Hematopoietic multipotent progenitor cell treated with erythropoietin and hydrocortisone succinate and interleukin-3 and kit ligand, for 4 days (in vitro differentiated cells): ENCODE measurements around the gene ISG15.
"Not testable (repeated sequence)": the region's sequence is repeated elsewhere in the genome, so short reads cannot be mapped to it uniquely, and the experiment has no call there.

Source experiments
- DNase-seq: peaks from one replicate; pipeline ENCODE4 v3.0.0-alpha.2; 2015

Gene ISG15

GRCh38 chr1:995665-996633 lies 17.3 kb upstream of the ISG15 start:
- no peak for DNase-seq

DNA sequence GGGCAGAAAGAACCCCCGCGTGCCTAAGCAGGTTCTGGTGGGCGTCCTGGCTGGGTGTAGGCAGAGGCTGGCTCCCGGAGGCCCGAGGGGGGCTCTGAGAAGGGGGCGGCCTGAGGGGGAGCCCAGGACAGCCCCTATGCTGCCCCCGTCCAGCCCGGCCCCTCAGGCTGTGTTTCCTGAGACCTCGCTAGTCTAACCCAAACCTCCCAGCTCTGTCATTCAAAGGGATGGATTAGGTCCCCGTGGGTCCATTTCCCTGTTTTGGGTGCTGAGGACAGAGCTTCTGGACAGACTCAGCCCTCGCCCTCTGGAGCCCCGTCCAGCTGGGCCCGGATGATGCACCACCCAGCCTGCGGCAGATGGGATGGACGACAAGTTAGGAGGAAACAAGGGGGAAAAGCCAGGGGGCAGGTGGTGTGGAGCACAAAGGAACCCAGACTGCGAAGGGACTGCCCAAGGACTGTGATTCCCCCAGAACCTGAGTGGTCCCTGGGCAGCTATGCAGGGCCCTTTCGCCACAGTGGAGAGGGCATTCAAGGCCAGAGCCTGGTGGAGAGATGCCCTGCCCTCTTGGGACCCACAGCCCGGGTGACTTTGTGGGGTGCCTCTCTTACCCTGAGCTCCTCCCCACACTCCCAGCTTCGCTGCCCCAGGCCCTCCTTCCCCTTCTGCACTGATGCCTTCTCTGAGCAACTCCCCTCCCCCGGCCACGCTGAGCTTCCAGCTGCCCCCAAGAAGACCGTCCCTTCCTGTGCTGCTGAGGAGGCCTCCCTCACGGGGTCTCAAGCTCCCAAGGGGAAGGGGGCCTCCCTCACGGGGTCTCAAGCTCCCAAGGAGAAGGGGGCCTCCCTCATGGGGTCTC lies 16.2 kb upstream of the ISG15 start:
- no peak for DNase-seq

DNA sequence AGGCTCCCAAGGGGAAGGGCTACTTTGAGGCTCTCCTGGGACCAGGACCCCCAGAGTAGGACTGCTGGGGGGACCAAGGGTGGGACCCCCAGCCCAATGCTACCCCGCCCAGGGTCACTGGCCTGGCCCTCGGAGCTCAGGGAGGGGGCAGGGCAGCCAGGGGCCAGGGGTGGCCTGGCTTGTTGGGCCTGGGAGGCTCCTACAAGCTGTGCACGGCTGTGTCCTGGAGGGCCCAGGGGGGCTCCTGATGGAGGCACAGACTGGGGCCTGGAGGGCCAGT lies 15.6 kb upstream of the ISG15 start:
- no peak for DNase-seq

- DNase-seq = no peak
Measured at GRCh38 chr1:997993-998744, 15.1 kb upstream of the ISG15 start.

DNA sequence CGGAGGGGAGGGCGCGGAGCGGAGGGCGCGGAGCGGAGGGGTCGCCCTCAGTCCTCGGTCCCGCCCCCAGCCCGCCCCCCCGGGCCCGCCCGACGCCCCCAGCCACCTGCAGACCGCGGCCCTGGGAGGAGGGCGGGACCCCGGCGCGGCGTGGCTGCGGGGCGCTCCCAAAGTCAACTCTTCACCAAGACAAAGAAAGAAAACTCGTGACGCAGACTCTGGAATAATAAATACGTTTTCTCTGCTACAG lies 14.6 kb upstream of the ISG15 start:
- no peak for DNase-seq

GRCh38 chr1:998995-999724 lies 14.1 kb upstream of the ISG15 start:
- peak; percentile 41 for DNase-seq

GRCh38 chr1:999725-1000356 lies 13.5 kb upstream of the ISG15 start, which contains the start of gene HES4:
Gene HES4, minus strand, starts transcription at chr1:1000097. Its CDS starts 124 bp downstream, at chr1:999973.
- DNase-seq = peak; percentile 81

DNA sequence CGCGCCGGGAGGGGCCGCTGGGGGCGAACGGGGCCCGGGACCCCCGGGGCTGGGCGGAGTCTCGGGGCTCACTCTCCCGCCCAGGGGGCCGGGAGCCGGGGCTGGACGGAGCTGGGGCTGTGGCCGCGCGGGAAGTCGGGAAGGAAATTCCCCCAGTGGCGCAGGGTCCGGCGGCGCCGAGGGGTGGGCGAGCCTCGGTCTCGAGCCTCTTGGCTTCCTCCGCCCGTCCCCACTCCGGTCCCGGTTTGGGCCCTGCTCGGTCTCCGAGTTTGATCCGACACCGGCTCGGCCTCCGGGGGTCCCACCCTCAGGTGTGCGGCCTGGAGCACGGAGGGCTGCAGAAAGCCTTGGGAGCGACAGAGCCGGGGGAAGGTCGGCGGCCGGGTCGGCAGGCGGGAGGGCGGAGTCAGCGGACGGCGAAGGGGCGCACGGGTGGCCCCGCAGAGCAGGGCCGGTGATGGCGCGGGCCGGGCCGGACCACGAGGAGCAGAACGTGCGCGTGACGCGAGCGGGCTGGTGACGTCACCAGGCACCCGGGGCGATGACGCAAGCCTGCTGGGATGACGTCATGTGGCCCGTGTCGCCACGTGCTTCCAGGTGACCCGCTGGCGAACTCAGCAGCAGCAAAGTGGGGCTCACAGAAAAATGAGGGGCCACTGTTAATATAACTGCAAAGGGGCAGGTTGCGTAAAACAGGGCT lies 12.8 kb upstream of the ISG15 start:
- DNase-seq = peak; percentile 46

DNA sequence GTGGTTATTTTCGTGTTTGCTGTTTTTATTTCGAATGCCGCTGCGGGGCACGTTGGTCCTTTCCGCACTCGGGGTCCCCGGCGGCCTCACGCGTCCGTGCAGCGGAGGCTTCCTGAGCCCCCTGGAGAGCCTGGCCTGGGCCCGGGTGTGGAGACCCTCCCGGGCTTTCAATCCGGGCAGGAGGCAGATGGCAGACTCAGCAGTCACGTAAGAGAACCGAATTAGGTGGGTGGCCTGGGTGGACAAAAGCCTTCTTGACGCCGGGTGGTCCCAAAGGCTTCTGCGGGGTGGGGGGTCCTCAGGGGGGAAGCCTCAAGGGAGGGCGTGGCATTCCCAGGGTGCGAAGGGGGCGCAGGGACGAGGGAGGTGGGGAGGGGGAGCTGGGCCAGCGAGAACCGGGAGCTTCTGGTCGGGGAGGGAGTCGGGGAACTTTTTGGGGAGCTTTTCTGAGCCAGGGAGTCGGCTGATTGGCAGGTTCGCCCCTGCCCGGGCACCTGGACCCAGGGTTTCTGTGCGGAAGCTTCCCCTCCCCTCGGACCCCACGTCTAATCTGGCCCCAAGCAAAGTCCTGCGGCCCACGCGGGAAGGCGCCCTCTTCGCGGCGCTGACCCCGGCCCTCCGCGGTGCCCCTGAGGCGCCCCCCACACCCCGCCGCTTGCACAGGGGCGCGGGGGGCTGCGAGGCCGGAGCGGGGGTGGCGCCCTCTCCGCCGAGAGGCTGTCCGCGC lies 12.1 kb upstream of the ISG15 start:
- no peak for DNase-seq

DNA sequence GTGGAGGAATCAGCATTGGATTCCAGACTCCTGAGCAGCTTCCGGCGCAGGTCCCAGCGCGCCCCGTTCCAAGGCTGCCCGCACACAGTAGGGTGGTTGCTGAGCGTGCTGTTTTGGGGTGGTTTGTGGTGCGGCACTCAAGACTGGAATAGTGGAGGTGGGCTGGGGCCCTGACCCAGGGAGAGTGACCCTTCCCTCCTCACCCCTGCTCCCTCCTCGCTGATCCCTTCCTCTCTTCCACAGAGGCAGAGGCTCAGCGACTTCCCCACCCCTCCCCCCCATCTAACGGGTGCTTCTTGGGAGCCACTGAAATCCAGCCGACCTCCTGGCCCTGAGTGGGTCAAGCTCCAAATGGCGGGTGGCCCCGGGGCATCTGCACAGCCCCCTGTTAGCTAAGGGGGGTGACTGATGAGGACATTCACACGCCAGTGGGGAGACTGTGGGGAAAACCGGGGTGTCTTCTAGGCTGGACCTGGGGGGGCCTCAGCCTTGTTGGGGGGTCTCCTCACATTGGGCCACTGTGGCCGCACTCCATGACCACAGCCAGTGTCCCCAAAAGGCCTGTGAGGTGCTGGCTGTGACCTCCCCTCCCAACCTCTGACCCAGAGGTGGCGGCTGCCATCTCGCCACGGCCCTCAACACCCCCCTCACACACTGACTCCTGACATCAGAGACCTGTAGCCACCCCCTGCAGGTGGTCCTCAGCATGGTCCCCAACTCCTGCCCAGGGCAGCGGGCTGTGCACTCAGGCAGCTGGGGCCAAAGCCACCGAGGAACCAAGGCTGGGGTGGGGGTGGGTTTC lies 9.5 kb upstream of the ISG15 start:
- no peak for DNase-seq

- no peak for DNase-seq
Measured at GRCh38 chr1:1004420-1004779, 8.9 kb upstream of the ISG15 start.

DNA sequence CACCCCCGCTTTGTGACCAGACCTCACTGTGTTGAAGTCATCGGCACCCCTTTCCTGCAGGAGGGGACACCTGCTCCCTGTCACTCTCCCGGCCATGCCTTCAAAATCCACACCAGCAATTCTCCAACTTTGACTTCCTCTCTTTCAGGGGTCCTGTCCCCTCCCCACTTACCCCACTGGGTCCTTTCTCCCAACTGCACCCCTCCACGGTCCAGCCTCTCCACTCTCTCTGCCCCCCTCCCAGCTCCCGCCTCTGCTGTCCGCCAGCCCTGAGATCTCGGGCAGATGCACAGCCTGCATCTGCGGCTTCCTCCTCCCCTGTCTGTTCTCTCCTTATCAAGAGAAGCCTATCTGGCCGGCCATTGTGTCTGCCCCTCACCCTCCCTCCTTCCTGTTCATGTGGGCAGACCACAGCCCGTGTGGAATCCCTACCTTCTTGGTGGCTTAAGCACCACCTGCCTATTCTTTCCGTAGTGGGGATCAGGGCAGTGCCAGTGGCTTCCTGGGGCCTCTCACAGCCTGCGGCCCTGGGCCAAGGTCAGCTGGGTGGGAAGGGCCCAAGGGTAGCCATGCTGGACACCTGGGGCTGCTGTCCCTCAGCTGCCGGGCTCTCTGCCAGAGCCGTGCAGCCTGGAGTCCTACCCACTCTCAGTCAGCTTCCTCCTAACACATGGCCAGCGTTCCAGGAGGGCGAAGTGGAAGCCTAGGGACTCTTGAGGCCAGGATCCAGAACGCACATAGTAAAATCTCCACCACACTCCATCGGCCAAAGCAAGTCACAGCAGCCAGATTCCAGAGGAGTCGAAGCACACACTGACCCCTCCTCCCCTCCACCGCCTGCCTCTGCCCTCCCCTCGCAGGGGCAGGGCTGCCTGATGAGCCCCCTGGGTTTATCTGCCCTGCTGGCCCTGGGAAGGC lies 8.3 kb upstream of the ISG15 start:
- peak; percentile 88 for DNase-seq

DNA sequence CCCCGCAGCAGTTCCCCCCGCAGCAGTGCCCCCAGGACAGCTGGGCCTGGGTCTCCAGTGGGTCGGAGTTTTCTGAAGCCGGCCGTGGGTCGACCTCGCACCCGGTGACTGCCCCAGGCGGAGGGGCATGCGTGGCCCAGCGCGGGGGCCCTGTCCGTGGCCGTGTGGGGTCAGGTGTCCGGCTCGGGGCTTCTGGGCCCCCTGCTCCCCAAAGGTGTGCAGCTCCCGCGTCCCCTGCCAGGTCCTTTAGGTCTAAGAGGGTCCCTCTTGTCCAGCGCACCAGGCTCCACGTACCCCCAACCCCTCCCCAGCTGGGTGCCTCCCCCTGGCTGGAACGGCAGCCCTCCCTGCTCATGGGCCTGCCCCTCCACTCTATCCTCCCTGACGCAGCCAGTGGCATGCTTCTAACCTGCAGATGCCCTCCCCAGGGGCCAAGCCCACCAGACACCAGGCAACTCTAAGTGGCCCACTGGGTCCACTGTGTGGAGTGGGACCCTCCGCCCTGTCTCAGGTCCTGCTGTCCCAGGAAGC lies 7.5 kb upstream of the ISG15 start:
- DNase-seq = no peak

DNA sequence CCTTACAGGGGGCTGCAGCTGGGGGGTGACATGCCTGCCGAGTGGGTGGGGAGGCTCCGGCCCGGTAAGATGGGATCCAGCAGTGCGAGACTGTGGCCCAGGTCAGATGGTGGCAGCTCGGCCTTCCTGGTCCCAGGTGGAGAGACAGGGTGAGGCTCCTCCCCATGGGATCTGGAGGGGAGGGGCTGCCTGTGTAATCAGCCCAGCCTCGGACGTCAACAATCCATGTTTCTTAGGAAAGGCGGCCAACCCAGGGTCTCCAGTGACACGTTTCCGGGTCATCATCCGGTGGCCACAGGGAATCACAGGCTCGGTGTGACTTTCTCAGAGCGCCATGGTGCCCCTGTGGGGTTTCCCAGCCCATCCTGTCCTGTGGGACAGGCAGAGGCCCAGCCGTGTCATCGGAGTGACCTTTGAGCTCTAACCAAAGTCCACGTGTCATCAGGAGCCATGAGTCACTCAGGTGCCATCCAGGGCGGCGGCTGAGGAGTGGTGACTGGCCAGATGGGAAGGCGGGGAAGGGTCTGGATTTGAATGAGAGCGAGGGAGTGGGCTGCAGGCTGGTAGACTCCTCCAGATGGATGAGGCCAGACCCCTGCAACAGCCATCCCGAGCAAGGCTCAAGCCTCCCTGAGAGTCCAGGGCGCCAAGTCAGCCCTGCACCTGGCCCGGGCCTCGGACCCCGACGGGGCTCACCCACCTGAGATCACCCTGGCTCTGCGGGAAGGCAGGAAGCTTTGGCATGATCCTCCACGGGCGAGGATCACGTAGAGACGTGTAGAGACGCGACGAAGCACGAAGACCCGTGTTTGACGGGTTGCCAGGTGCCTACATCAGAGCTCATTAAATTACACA lies 6.8 kb upstream of the ISG15 start:
- DNase-seq = no peak

- DNase-seq = not testable (repeated sequence)
Measured at GRCh38 chr1:1010131-1010530, 3.2 kb upstream of the ISG15 start.

DNA sequence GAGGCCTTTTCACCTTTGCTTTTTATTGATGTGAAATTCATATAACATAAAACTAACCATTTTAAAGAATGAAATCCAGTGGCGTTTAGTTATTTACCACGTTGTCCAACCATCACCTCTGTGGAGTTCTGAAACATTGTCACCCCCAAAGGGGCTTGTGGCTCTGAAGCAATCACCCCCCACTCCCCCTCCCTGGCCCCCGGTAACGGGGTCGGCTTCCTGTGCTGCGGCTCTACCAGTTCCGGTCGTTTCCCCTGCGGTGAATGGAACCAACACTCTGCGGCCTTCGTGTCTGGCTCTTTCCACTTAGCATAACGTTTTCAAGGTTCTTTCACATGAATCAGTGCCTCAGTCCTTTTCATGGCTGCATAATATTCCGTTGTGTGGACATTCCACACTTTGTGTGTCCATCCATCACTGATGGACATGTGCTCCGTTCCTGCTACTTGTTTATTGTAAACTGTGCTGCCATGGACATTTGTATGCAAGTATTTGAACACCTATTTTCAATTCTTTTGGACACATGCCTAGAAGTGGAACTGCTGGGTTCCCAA lies 1.8 kb upstream of the ISG15 start:
- no peak for DNase-seq

- not testable (repeated sequence) for DNase-seq
Measured at GRCh38 chr1:1012736-1013104, 577 bp upstream of the ISG15 start.
